GM12864 (cell line): ENCODE data around the gene SYT15.
"Not testable (repeated sequence)": the region's sequence is repeated elsewhere in the genome, so short reads cannot be mapped to it uniquely, and the experiment has no call there.

Experiments used
- DNase-seq: peaks from one replicate; pipeline ENCODE4 v3.0.0-alpha.2; 2011; ENCODE audit warnings: low read depth
- H3K4me3 ChIP-seq: 2 replicates; pipeline ENCODE4 v1.5.1; 2011; ENCODE audit warnings: mild to moderate bottlenecking, low read depth, low read length, control low read depth

Gene SYT15

GRCh38 chr10:46593307-46593706 lies 14.4 kb downstream of the SYT15 start:
- DNase-seq, H3K4me3 ChIP-seq: not testable (repeated sequence)

- not testable (repeated sequence) for H3K4me3 ChIP-seq, DNase-seq
Observed at GRCh38 chr10:46594453-46595063, 15.6 kb downstream of the SYT15 start.

- H3K4me3 ChIP-seq, DNase-seq: not testable (repeated sequence)
Observed at GRCh38 chr10:46596570-46596969, 17.6 kb downstream of the SYT15 start.

GRCh38 chr10:46597616-46598246 lies 18.8 kb downstream of the SYT15 start:
- H3K4me3 ChIP-seq, DNase-seq: not testable (repeated sequence)

GRCh38 chr10:46600516-46600915 lies 21.6 kb downstream of the SYT15 start:
- not testable (repeated sequence) for H3K4me3 ChIP-seq, DNase-seq

- not testable (repeated sequence) for H3K4me3 ChIP-seq, DNase-seq
Observed at GRCh38 chr10:46615540-46615939, 36.6 kb downstream of the SYT15 start.

- H3K4me3 ChIP-seq, DNase-seq: not testable (repeated sequence)
Observed at GRCh38 chr10:46616227-46616626, 37.3 kb downstream of the SYT15 start.

GRCh38 chr10:46617134-46617533 lies 38.2 kb downstream of the SYT15 start:
- DNase-seq, H3K4me3 ChIP-seq: not testable (repeated sequence)

GRCh38 chr10:46617913-46618312 lies 39.0 kb downstream of the SYT15 start:
- H3K4me3 ChIP-seq, result not testable (repeated sequence)

GRCh38 chr10:46623899-46624654 lies 45.1 kb downstream of the SYT15 start:
- not testable (repeated sequence) for DNase-seq

More at GRCh38 chr10:46617913-46618312, 39.0 kb downstream of the SYT15 start:
- not testable (repeated sequence) for DNase-seq

GRCh38 chr10:46629805-46630204 lies 50.9 kb downstream of the SYT15 start:
- not testable (repeated sequence) for DNase-seq, H3K4me3 ChIP-seq

More at GRCh38 chr10:46623899-46624654, 45.1 kb downstream of the SYT15 start:
- not testable (repeated sequence) for H3K4me3 ChIP-seq

- DNase-seq, H3K4me3 ChIP-seq: not testable (repeated sequence)
Observed at GRCh38 chr10:46630816-46631215, 51.9 kb downstream of the SYT15 start.

GRCh38 chr10:46631683-46632082 lies 52.8 kb downstream of the SYT15 start:
- H3K4me3 ChIP-seq, DNase-seq: not testable (repeated sequence)

- not testable (repeated sequence) for H3K4me3 ChIP-seq, DNase-seq
Observed at GRCh38 chr10:46634698-46635097, 55.8 kb downstream of the SYT15 start.

- not testable (repeated sequence) for H3K4me3 ChIP-seq, DNase-seq
Observed at GRCh38 chr10:46635364-46635959, 56.5 kb downstream of the SYT15 start.

GRCh38 chr10:46640005-46640404 lies 61.1 kb downstream of the SYT15 start:
- DNase-seq, H3K4me3 ChIP-seq: not testable (repeated sequence)
